ENCODE measurements around the gene TEX28. TPM values are rescaled to one million over a fixed set of nuclear protein-coding genes. Genes with fewer than 3 reads are reported as not detected.
"Not testable (repeated sequence)": the region's sequence is repeated elsewhere in the genome, so short reads cannot be mapped to it uniquely, and the experiment has no call there.

Gene TEX28
- total RNA-seq (2014; rRNA removed; shearing (Covaris generic)): not detected in 2 replicates

- DNase-seq (ENCODE audit: low spot score): no peak
Measured at GRCh38 chrX:154294791-154295574, at the start of gene TEX28. Gene TEX28 (minus strand): TSS chrX:154295124. CDS start chrX:154292117, 3,007 bp downstream.

- DNase-seq (ENCODE audit: low spot score): not testable (repeated sequence)
Measured at GRCh38 chrX:154343620-154344019, 48.7 kb upstream of the TEX28 start.

- DNase-seq (ENCODE audit: low spot score): not testable (repeated sequence)
Measured at GRCh38 chrX:154343063-154343462, 48.1 kb upstream of the TEX28 start.

- DNase-seq (ENCODE audit: low spot score): not testable (repeated sequence)
Measured at GRCh38 chrX:154341399-154342298, 46.7 kb upstream of the TEX28 start.

- DNase-seq (ENCODE audit: low spot score): no peak
Measured at GRCh38 chrX:154334496-154334895, 39.6 kb upstream of the TEX28 start.

GRCh38 chrX:154333837-154334271, 38.9 kb upstream of the TEX28 start:
- no peak for DNase-seq (ENCODE audit: low spot score)

- no peak for DNase-seq (ENCODE audit: low spot score)
Measured at GRCh38 chrX:154333116-154333515, 38.2 kb upstream of the TEX28 start.

GRCh38 chrX:154332561-154332960, 37.6 kb upstream of the TEX28 start:
- no peak for DNase-seq (ENCODE audit: low spot score)

- no peak for DNase-seq (ENCODE audit: low spot score)
Measured at GRCh38 chrX:154329294-154329693, 34.4 kb upstream of the TEX28 start.

GRCh38 chrX:154328646-154329045, 33.7 kb upstream of the TEX28 start:
- no peak for DNase-seq (ENCODE audit: low spot score)

GRCh38 chrX:154327038-154327820, 32.3 kb upstream of the TEX28 start:
- no peak for DNase-seq (ENCODE audit: low spot score)

GRCh38 chrX:154325541-154325940, 30.6 kb upstream of the TEX28 start:
- DNase-seq (ENCODE audit: low spot score): peak; percentile 67

- DNase-seq (ENCODE audit: low spot score): no peak
Measured at GRCh38 chrX:154323537-154323936, 28.6 kb upstream of the TEX28 start.

- DNase-seq (ENCODE audit: low spot score): no peak
Measured at GRCh38 chrX:154322890-154323289, 28.0 kb upstream of the TEX28 start.

GRCh38 chrX:154321594-154321993, 26.7 kb upstream of the TEX28 start:
- DNase-seq (ENCODE audit: low spot score): no peak

- DNase-seq (ENCODE audit: low spot score): no peak
Measured at GRCh38 chrX:154321152-154321551, 26.2 kb upstream of the TEX28 start.

- no peak for DNase-seq (ENCODE audit: low spot score)
Measured at GRCh38 chrX:154320406-154320805, 25.5 kb upstream of the TEX28 start.

- peak; percentile 10 for DNase-seq (ENCODE audit: low spot score)
Measured at GRCh38 chrX:154317391-154317995, 22.6 kb upstream of the TEX28 start.

GRCh38 chrX:154315416-154315815, 20.5 kb upstream of the TEX28 start:
- DNase-seq (ENCODE audit: low spot score): no peak

- DNase-seq (ENCODE audit: low spot score): no peak
Measured at GRCh38 chrX:154313147-154313546, 18.2 kb upstream of the TEX28 start.

- DNase-seq (ENCODE audit: low spot score): no peak
Measured at GRCh38 chrX:154312116-154312515, 17.2 kb upstream of the TEX28 start.

Measured in A172 (cell line).